SJSA1 (cell line): ENCODE results near the gene E2F3. TPM values are rescaled to one million over a fixed set of nuclear protein-coding genes. Genes with fewer than 3 reads are reported as not detected.

Experiments
- total RNA-seq: library from RNA; depleted of rRNA; stranded (reverse); fragments of >200 nt; shearing (Covaris generic); gene quantifications from 2 replicates; pipeline ENCODE4 v1.2.3, GENCODE V29; 2014; rRNA removed

Gene E2F3
- total RNA-seq, 1 experiment from 2014 or later, result 7.5 TPM

Other genes with a start within 250 kb of the E2F3 start
- gene MBOAT1, start 189.4 kb upstream of the E2F3 start, total RNA-seq, result 36.7 and 56.6 TPM in 2 replicates
- gene CDKAL1, start 132.6 kb downstream of the E2F3 start, total RNA-seq, result 11.9 and 25.7 TPM in 2 replicates